Measurements from ENCODE around the gene RNASEH2C.
"Not testable (repeated sequence)": the region's sequence is repeated elsewhere in the genome, so short reads cannot be mapped to it uniquely, and the experiment has no call there.

The RNASEH2C gene

DNA sequence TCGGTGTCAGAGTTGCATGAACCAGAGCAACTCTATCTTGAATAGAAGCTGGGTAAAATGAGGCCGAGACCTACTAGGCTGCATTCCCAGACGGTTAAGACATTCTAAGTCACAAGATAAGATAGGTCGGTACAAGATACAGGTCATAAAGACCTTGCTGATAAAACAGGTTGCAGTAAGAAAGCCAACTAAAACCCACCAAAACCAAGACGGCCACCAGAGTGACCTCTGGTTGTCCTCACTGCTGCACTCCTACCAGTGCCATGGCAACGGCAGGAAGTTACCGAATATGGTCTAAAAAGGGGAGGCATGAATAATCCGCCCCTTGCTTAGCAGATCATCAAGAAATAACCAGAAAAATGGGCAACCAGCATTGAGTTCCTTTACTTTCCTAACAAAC is 10.9 kb downstream of the RNASEH2C start:
- H3K27ac Mint-ChIP-seq, result no peak overlapping the region
- DNase-seq, result no peak
- H3K27me3 Mint-ChIP-seq, result no peaks in the 10 kb centered on the region
- no peak overlapping the region for H3K4me3 Mint-ChIP-seq
- peaks cover 58% of the 10 kb centered on the region for H3K4me1 Mint-ChIP-seq
- H3K9me3 Mint-ChIP-seq, result no peaks in the 10 kb centered on the region
- no peak for ATAC-seq

DNA sequence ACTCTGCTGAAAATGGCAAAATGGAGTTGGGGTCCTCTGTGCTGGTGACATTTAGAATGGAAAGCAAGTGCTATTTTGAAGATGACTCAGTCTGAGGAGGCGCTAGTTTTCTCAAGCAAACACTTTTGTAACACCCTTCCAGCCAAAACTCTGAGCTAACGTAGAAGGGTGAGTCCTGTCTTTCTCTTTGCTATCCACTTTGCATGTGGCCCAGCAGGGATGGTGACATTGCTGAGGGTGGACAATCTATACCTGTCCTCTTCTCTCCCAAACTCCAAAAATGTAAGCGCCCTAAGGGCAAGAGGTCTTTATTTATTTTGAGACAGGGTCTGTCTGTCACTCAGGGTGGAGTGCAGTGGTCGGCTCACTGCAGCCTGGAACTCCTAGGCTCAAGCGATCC is 12.1 kb downstream of the RNASEH2C start:
- Mint-ChIP-seq H3K4me1 (peaks cover 48% of the 10 kb centered on the region), H3K9me3 (no peaks in the 10 kb centered on the region), H3K27ac (no peak overlapping the region), H3K4me3 (no peak overlapping the region), H3K27me3 (no peaks in the 10 kb centered on the region)
- ATAC-seq, result no peak
- no peak for DNase-seq

DNA sequence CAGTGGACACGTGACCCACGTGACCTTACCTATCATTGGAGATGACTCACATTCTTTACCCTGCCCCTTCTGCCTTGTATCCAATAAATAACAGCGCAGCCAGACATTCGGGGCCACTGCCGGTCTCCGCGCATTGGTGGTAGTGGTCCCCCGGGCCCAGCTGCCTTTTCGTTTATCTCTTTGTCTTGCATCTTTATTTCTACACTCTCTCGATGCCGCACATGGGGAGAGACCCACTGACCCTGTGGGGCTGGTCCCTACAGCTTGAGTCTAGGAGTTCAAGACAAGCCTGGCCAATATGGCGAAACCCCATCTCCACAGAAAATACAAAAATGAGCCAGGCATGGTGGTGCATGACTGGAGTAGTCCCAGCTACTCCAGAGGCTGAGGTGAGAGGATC is 13.6 kb downstream of the RNASEH2C start:
- Mint-ChIP-seq H3K4me3 (peak overlapping the region; percentile 79), H3K27ac (peak overlapping the region in 1 of 2 donors; percentile 77), H3K4me1 (peaks cover 34% of the 10 kb centered on the region)
- not testable (repeated sequence) for H3K9me3 Mint-ChIP-seq, ATAC-seq, H3K27me3 Mint-ChIP-seq, DNase-seq

DNA sequence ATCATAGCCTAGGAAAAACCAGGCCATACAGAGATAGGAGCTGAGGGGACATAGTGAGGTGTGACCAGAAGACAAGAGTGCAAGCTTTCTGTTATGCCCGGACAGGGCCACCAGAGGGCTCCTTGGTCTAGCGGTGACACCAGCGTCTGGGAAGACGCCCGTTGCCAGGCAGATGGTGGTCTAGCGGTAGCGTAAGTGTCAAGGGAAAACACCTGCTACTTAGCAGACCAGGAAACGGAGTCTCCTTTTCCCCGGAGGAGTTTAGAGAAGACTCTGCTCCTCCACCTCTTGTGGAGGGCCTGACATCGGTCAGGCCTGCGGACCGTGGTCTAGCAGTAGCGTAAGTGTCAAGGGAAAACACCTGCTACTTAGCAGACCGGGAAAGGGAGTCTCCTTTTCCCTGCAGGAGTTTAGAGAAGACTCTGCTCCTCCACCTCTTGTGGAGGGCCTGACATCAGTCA is 14.3 kb downstream of the RNASEH2C start:
- H3K27me3 Mint-ChIP-seq, H3K27ac Mint-ChIP-seq, ATAC-seq, H3K9me3 Mint-ChIP-seq: not testable (repeated sequence)
- peak; percentile 75 to 87 for DNase-seq
- H3K4me3 Mint-ChIP-seq, result peak overlapping the region; percentile 79
- H3K4me1 Mint-ChIP-seq, result peaks cover 30% of the 10 kb centered on the region

DNA sequence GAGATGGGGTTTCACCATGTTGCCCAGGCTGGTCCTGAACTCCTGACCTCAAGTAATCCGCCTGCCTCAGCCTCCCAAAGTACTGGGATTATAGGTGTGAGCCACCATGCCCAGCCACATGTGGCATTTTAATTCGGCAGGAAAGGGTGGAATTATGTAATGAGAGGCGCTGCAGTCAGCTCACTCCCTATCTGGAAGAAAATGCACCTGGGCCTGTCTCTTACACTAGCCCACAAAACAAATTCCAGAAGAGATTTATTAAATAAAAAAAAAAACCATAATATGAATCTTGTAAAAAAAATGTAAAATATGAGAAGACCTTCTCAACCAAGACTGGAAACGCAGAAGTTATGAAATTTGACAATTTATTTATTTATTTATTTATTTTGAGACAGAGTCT is 16.8 kb downstream of the RNASEH2C start:
- no peak for DNase-seq
- no peak overlapping the region for H3K27ac Mint-ChIP-seq
- H3K9me3 Mint-ChIP-seq, result no peaks in the 10 kb centered on the region
- no peak overlapping the region for H3K4me3 Mint-ChIP-seq
- no peak for ATAC-seq
- H3K27me3 Mint-ChIP-seq, result no peaks in the 10 kb centered on the region
- peaks cover 23% of the 10 kb centered on the region for H3K4me1 Mint-ChIP-seq

DNA sequence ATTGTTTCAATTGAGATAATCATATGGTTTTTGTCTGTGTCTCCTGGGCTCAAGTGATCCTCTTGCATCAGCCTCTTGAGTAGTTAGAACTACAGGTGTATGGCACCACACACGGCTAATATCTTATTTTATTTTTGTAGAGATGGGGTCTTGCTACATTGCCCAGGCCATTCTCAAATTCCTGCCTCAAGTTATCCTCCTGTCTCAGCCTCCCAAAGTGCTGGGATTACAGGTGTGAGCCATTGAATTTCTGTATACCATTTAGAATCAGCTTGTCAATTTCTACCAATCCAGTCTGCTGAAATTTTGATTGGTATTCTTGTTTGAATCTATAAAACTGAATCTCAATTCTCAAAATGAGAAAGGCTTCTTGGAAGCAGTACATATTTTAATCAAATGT is 18.9 kb downstream of the RNASEH2C start:
- Mint-ChIP-seq H3K27me3 (no peaks in the 10 kb centered on the region), H3K4me1 (peaks cover 11% of the 10 kb centered on the region), H3K4me3 (no peak overlapping the region), H3K27ac (no peak overlapping the region), H3K9me3 (no peaks in the 10 kb centered on the region)
- DNase-seq, result no peak
- no peak for ATAC-seq

DNA sequence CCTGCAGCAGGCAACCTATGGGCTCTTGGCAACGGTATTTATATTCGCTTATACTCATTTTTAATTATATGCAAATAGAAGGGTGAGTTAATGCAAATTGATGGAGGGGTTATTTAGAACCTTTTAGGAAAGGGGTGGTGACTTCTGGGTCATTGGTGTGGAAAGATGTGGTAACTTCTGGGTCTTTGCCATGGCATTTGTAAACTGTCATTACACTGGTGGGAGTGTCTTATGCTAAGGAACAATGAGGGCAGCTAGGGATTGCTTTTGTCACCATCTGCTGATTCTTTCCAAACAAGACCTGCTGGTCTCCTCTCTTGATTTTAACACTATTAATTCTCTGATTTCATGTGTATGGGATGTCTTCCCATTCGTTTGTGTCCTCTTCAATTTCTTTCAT is 20.2 kb downstream of the RNASEH2C start:
- Mint-ChIP-seq H3K4me1 (no peaks in the 10 kb centered on the region), H3K9me3 (no peaks in the 10 kb centered on the region), H3K27me3 (no peaks in the 10 kb centered on the region), H3K4me3 (no peak overlapping the region), H3K27ac (no peak overlapping the region)
- DNase-seq (no peak), ATAC-seq (no peak)

DNA sequence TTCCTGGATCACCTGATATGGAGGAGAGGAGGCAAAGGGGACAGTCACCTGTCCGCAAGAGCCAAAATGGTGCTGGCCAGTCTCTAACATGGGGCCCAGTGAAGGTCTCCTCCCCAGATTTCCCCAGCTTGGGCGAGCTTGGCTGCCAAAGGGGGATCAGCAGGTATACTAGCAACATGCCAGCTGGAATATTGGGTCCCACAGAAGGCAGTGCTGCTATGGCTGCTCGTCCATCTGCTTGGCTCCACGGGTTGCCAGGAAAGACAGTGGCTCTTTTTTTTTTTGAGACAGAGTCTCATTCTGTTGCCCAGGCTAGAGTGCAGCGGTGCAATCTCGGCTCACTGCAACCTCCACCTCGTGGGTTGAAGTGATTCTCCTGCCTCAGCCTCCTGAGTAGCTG is 21.3 kb downstream of the RNASEH2C start:
- no peak overlapping the region for H3K4me3 Mint-ChIP-seq
- no peak for ATAC-seq
- no peaks in the 10 kb centered on the region for H3K27me3 Mint-ChIP-seq
- no peak overlapping the region for H3K27ac Mint-ChIP-seq
- no peaks in the 10 kb centered on the region for H3K9me3 Mint-ChIP-seq
- no peak for DNase-seq
- no peaks in the 10 kb centered on the region for H3K4me1 Mint-ChIP-seq

DNA sequence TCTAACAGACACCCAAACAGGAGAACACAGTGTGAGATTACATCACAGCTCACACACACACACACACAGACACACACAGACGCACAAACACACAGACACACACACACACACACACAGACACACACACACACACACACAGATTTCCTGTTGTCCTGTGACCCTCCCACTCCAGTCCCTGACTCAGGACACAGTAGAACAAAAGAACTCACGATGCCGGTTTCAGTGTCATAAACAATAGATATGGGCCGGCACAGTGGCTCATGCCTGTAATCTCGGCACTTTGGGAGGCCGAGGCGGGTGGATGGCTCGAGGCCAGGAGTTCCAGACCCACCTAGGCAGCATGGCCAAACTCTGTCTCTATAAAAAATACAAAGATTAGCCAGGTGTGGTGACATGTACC is 22.4 kb downstream of the RNASEH2C start:
- no peaks in the 10 kb centered on the region for H3K4me1 Mint-ChIP-seq
- H3K27me3 Mint-ChIP-seq, result no peaks in the 10 kb centered on the region
- ATAC-seq, result no peak
- no peak overlapping the region for H3K27ac Mint-ChIP-seq
- H3K4me3 Mint-ChIP-seq, result no peak overlapping the region
- DNase-seq, result no peak
- H3K9me3 Mint-ChIP-seq, result no peaks in the 10 kb centered on the region

DNA sequence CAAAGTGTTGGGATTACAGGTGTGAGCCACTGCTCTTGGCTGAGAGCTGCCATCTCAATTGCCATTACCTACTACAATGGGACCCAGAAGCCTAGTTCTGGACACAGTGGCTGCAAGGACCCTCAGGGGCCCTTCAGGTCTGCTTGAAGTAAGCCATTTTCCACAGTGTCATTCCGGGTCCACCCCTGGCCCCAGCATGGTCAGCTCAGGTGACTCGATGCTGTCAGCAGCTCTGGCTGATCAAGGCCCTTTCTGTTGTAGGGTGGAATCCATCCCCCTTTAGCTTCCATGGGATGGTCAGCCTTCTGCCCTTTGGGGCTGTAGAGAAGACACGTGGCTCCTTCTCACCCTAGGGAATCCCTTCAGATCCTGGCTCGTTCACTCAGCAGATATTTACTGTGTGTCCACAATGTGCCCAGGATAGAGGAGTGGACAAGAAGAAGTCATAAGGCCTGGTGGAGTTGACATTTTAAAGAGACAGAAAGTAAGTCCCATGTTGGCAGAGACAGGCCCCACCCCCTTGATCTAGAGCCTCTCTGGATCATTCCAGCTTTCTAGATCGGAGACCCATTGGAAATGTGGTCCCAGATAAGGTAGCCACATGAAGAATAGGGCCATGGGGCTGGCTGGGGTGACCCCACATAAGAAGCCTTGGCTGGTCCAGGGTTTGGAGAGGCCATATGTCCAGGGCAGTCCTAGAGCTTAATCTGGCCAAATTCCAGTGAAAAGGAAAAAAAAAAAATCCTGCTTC is 23.6 kb downstream of the RNASEH2C start:
- H3K27ac Mint-ChIP-seq, result no peak overlapping the region
- no peak for DNase-seq

DNA sequence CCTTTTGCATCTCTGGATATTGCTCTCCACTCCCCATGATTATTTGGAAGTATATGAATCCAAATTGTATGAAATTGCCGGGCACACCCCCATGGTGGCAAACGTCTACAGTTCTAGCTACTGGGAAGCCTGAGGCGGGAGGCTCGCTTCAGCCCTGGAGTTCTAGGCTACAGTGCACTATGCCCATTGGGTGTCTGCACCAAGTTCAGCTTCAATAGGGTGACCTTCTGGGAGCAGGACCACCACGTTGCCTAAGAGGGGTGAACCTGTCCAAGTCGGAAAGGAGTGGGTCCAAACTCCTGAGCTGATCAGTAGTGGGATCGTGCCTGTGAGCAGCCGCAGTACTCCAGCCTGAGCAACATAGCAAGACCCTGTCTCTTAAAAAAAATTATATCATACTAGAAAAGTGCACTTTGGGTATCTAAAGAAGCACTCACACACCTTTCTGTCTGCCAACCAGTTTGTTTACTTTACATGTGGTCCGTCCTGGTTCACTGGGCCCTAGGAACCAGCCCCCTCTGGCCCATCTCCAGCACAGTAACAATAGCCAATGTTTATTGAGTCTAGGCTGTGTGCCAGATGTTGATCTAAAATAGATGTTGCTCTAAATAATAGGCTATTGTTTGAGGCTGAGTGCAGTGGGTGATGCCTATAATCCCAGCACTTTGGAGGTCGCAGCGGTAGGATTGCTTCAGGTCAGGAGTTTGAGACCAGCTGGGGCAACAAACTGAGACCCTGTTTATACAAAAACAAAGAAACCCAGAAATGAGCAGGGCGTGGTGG is 24.9 kb downstream of the RNASEH2C start:
- no peak for DNase-seq
- Mint-ChIP-seq H3K27ac (no peak overlapping the region), H3K4me1 (no peaks in the 10 kb centered on the region), H3K4me3 (no peak overlapping the region), H3K27me3 (no peaks in the 10 kb centered on the region), H3K9me3 (no peaks in the 10 kb centered on the region)
- no peak for ATAC-seq

More for the DNA sequence above, 23.6 kb downstream of the RNASEH2C start:
- H3K27me3 Mint-ChIP-seq, result no peaks in the 10 kb centered on the region
- no peaks in the 10 kb centered on the region for H3K4me1 Mint-ChIP-seq
- H3K4me3 Mint-ChIP-seq, result no peak overlapping the region
- no peaks in the 10 kb centered on the region for H3K9me3 Mint-ChIP-seq
- ATAC-seq, result no peak

DNA sequence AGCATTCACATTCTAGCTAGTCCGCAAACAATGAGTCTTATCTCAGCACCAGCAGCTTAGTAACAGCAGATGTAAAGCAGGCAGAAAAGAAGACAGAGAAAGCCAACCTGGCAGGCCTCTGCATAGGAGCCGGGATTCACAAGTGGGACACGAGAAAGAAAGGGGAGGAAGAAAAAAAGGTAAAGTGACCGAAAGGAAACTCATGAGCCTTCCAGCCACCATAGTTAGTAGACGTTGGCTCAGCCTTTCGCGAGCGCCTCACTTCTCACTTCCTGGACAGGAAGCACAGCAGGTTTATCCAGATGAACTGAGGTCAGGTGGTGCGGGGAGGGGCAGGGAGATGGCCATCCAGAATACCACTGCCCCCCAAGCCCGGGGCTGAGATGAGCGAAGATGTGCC is 28.2 kb downstream of the RNASEH2C start:
- Mint-ChIP-seq H3K9me3 (no peaks in the 10 kb centered on the region), H3K4me1 (no peaks in the 10 kb centered on the region), H3K27ac (no peak overlapping the region), H3K27me3 (no peaks in the 10 kb centered on the region), H3K4me3 (no peak overlapping the region)
- ATAC-seq, result no peak
- no peak for DNase-seq

DNA sequence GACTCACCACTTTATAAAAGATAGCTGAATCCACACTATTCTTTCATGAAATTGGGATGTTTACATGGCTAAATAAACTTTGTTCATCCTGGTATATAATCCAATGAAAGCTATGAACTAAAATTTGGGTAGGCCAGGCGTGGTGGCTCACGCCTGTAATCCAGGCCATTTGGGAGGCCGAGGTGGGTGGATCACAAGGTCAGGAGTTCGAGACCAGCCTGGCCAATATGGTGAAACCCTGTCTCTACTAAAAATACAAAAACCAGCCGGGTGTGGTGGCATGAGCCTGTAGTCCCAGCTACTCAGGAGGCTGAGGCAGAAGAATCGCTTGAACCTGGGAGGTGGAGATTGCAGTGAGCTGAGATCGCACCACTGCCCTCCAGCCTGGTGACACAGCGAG is 28.8 kb downstream of the RNASEH2C start:
- H3K4me1 Mint-ChIP-seq, H3K27ac Mint-ChIP-seq, DNase-seq, H3K27me3 Mint-ChIP-seq, H3K4me3 Mint-ChIP-seq, H3K9me3 Mint-ChIP-seq, ATAC-seq: not testable (repeated sequence)

DNA sequence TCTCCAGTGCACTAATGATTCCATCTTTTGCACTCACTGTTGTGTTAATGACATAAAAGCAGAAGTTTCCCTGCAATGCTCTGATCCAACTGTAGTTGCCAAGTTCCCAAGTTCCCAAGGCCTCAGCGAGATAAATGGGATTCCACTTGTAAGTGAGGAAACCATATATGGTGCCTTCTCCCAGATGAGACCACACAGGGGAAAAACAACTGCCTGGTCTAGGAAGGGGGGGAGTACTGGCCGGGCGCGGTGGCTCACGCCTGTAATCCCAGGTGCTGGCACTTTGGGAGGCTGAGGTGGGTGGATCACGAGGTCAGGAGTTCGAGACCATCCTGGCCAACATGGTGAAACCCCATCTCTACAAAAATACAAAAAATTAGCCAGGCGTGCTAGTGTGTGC is 34.6 kb downstream of the RNASEH2C start:
- Mint-ChIP-seq H3K9me3 (no peaks in the 10 kb centered on the region), H3K27ac (no peak overlapping the region), H3K4me3 (no peak overlapping the region), H3K27me3 (no peaks in the 10 kb centered on the region), H3K4me1 (no peaks in the 10 kb centered on the region)
- ATAC-seq (no peak), DNase-seq (no peak)

DNA sequence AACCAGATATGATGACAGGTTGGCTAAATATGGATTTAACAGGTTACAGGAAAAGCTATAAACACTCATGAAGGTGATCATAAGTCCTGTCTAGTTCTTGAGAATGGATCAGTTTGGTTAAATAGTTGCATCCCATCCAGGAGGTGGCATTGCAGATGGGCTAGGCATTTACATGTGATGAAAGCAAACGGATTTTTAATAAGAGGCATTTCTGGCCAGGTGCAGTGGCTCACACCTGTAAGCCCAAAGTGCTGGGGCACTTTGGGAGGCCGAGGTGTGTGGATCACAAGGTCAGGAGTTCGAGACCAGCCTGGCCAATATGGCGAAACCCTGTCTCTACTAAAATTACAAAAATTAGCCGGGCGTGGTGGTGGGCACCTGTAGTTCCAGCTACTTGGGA is 37.1 kb downstream of the RNASEH2C start:
- not testable (repeated sequence) for H3K4me1 Mint-ChIP-seq, H3K9me3 Mint-ChIP-seq, H3K4me3 Mint-ChIP-seq, ATAC-seq, H3K27ac Mint-ChIP-seq, H3K27me3 Mint-ChIP-seq, DNase-seq

DNA sequence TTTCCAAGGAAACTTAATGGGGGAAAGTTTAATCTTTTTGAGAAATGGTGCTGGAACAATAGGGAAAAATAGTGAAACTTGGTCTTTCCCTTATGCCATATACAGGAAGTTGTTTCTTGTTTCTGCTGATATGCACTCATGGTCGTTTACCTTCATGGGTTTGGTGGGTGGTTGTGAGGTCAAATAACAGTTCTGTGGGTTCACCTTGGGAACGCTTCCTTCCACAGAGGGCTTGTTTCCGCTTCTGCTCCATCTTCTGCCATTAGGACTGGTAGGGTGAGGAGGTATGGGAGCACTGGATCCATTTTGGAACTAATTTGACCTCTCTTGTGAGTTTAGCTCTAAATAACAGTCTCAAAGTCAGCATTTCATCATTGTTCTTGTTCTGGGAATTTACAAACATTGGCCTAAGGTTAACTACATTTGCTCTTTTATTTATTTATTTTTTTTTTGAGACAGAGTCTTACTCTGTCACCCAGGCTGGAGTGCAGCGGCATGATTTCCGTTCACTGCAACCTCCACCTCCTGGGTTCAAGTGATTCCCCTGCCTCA is 40.3 kb downstream of the RNASEH2C start:
- no peak overlapping the region for H3K4me3 Mint-ChIP-seq
- ATAC-seq, result no peak
- peak overlapping the region in 1 of 2 donors; percentile 42 for H3K27ac Mint-ChIP-seq
- H3K27me3 Mint-ChIP-seq, result no peaks in the 10 kb centered on the region
- no peak for DNase-seq
- no peaks in the 10 kb centered on the region for H3K4me1 Mint-ChIP-seq
- no peaks in the 10 kb centered on the region for H3K9me3 Mint-ChIP-seq

Measured in stimulated activated naive CD8-positive, alpha-beta T cell treated with anti-CD3 and anti-CD28 coated beads, Interleukin-15, amount 100 ng/mL, for 72 hours (primary cell).